HG03135 (cell line): ENCODE results near the gene BCKDHA.
"Not testable (repeated sequence)": the region's sequence is repeated elsewhere in the genome, so short reads cannot be mapped to it uniquely, and the experiment has no call there.

Experiments used
- ATAC-seq: cut with Tn5 transposase; IDR thresholded peaks from one replicate; pipeline ENCODE4 v1.9.1; 2021; ENCODE audit warnings: mild to moderate bottlenecking, moderate library complexity; ENCODE audit not compliant: unreplicated experiment

Gene BCKDHA

DNA sequence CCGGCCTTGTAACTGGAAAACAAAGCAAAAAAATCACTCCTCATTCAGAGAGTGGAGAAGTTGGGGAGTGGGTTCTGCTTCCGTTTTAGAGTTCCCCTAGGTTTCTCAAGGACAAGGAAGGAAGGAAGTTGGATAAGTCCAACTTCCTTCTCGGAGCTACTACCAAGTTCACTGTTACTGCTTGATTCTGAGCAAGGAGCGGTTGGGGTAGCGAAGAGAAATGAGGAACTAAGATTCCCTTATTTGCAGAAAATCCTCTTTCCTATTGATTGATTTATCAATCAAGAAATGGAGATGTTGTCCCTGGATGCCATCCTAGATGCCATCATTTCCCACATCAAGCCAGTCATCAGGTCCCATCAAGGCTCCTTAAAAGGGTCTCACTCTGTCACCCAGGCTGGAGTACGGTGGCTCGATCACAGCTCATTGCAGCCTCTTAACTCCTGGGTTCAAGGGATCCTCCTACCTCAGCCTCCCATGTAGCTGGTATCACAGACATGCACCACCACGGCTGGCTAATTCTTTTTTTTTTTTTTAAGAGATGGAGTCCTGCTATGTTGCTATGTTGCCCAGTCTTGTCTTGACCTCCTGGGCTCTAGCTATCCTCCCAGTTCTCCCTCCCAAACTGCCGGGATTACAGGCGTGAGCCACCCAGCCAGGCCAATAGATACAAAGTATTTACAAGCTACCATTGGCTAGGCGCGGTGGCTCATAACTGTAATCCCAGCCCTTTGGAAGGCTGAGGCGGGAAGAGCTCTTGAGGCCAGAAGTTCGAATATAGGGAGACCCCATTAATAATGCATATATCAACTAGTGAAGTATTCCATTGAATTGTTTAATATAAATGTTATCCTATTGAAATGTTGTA is 32.9 kb upstream of the BCKDHA start:
- ATAC-seq: no peak

DNA sequence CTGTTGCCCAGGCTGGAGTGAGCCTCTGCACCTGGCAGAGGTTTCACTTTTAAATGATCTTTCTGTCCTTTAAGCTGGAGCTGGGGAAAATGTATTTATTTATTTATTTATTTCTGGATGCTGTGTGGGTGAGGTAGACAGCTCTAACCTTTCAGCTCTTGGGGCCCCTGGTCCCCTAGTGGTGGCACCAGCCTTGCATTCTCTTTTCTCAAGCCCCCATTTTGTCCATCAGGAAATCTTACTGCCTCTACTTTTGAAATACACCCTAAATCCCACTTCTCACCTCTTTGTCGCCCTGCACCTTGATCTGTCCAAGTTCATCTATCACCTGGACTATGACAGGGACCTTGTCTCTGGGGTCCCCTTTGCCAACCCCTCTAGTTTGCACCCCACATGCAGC is 31.5 kb upstream of the BCKDHA start:
- ATAC-seq: no peak

DNA sequence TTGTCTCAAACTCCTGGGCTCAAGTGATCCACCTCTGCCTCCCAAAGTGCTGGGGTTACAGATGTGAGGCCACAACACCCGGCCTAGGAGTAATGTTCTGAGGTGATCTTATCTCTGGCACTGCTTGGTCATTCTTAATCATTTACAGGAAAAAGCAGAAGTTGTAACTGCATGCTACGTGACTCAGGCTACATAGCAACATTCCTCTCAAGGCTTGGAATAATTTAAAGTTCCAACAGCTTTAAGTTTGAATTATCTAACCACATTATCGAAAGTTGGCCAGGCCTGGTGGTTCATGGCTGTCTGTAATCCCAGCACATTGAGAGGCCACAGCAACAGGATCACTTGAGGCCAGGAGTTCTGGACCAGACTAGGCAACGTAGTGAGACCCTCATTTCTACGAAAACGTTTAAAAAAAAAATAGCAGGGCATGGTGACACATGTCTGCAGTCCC is 29.7 kb upstream of the BCKDHA start:
- ATAC-seq: no peak

DNA sequence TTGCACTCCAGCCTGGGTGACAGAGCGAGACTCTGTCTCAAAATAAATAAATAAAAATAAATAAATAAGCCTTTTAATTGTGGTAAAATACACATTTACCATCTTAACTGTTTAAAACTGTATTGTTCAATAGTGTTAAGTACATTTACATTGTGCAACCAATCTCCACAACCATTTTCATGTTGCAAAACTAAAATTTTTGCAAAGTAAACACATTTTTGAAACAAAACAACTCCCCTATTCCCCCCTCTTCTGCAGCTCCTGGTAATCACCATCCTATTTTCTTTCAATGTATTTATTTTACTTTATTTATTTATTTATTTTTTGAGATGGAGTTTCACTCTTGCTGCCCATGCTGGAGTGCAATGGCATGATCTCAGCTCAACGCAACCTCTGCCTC is 27.8 kb upstream of the BCKDHA start:
- no peak for ATAC-seq

DNA sequence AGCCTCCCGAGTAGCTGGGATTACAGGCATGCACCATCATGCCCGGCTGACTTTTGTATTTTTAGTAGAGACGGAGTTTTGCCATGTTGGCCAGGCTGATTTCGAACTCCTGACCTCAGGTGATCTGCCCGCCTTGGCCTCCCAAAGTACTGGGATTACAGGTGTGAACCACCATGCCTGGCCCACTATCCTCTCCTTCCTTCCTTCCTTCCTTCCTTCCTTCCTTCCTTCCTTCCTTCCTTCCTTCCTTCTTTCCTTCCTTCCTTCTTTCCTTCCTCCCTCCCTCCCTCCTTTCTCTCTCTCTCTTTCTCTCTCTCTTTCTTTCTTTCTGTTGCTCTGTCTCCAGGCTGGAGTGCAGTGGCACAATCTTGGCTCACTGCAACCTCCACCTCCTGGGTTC is 26.5 kb upstream of the BCKDHA start:
- not testable (repeated sequence) for ATAC-seq

DNA sequence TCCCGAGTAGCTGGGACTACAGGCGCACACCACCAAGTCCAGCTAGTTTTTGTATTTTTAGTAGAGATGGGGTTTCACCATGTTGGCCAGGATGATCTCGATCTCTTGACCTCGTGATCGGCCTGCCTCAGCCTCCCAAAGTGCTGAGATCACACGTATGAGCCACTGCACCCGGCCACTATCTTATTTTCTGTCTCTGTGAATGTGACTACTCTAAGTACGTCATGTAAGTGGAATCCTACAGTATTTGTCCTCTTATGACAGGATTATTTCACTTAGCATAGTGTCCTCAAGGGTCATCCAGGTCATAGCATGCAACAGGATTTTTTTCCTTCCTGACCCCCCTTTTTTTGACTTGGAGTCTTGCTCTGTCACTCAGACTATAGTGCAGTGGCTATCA is 26.1 kb upstream of the BCKDHA start:
- ATAC-seq: no peak

DNA sequence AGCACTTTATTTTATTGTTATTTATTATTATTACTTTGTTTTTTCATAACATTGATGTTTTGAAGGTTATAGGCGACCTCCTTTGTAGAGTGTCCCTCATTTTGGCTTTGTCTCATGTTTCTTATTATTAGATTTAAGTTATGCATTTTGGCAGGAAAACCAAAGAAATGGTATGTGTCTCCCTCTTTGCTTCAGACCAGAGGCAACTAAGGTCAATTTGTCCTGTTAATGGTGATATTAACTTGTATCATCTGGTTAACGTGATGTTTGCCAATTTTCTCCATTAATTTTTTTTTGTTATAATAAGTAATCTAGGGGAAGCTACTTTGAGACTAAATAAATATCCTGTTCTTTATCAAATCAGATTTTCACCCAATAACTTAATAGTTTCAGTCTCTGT is 25.1 kb upstream of the BCKDHA start:
- ATAC-seq: no peak

DNA sequence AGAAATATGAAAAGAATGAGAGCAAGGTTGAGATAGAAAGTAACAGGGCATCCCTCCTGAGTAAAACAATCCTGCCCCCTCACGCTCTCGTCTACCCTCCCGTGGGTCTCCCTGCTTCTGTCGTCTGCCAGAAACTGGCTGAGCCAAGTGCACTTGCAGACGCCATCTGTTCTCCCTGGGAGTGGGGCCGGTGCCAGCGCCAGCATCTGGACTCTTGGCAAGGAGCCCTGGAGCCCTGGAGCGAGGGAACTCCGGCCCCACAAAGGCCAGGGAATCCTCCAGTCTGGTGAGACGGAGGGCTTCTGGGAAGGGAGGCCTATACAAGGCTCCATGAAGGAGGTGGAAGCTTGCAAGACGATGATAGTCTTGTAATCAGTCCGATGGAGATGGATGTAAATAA is 23.6 kb upstream of the BCKDHA start:
- ATAC-seq: no peak

DNA sequence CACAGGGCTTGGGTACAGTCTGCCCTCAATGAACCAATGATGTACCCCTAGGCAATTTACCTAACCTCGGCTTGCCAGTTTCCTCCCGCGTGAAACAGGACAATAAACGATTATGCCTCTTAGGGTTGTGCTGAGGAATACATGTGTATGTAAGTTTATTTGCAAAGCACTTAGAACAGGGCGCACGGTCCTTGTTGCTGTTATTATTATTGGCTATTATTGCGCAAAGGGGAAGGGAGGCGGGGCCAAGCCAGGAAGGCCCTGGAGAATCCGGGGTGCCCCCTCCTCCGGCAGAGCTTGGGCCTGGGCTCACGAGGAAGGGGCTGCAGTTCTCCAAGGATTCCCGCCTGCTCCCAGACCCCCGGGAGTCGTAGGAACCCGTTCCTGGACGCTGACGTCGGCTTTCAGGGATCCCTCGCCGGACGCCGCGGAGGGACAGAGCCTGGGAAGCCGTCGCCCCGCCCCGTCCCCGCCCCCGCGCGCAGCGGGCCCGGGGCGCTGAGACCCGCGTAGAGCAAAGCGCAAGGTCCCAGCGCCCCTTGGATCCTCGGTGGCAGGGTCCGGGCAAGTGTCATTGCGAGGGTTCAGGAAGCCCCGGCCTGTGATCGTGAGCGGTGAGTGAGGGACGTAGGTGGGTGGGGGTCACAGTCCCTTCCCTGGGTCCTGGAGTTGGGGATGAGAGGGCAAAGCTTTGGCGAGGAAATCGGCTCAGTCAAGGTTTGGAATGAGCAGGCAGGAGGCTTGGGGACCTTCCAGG is 21.2 kb upstream of the BCKDHA start, which contains the start of gene TMEM91:
TMEM91 (plus strand) TSS at position 293 of the 757 bp plus-strand sequence. CDS start 1,777 bp downstream, outside the sequence.
- no peak for ATAC-seq

DNA sequence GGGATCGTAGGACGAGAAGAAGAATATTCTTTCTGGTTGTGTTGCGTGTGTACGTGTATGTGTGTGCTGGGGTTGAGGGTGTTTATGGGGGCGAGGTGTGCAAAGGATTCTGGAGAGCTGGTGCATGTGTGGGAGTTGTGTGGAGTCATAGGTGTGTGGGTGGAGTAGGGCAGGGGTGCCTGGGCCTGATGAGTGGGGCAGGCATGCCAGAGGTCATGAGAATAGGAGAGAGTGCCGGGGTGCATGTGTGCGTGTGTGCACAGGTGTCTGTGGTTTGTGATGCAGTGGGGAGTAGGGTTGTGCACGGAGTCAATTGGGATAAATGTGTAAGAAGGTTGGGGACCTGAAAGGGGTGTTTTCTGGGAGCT is 20.6 kb upstream of the BCKDHA start:
- ATAC-seq: no peak

DNA sequence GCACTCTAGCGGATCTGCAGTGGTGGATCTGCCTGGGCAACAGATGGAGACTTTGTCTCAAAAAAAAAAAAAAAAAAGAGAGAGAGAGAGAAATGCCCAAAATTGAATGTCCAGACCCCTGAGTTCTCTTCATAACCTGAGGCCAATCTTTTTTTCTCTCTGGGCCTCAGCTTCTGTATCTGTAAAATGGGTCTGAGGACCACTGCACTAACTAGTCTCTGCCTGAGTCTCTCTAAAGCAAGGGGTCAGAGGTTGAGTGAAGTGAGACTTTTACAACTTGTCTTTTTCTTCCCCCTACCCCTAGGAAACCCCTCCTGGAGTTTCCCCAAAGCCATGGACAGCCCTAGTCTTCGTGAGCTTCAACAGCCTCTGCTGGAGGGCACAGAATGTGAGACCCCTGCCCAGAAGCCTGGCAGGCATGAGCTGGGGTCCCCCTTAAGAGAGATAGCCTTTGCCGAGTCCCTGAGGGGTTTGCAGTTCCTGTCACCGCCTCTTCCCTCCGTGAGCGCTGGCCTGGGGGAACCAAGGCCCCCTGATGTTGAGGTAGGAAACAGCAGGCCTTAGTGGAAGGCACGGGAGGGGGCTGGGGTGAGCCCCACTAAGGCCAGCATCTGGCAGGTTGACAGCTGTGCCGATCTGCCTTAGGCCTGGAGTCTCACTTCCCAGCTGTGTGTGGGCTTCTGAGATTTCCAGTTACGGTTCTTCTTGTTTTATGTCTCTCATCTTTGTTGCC is 19.5 kb upstream of the BCKDHA start:
- peak; percentile 69 for ATAC-seq

DNA sequence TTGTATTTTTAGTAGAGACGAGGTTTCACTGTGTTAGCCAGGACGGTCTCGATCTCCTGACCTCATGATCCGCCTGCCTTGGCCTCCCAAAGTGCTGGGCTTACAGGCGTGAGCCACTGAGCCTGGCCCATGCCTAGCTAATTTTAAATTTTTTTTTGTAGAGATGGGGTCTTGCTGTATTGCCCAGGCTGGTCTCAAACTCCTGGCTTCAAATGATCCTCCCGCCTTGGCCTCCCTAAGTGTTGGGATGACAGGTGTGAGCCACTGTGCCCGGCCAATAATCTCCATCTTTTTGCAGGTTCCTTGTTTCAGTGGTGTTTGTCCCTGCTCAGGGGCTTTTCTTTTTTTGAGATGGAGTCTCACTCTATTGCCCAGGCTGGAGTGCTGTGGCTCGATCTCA is 16.1 kb upstream of the BCKDHA start:
- not testable (repeated sequence) for ATAC-seq

DNA sequence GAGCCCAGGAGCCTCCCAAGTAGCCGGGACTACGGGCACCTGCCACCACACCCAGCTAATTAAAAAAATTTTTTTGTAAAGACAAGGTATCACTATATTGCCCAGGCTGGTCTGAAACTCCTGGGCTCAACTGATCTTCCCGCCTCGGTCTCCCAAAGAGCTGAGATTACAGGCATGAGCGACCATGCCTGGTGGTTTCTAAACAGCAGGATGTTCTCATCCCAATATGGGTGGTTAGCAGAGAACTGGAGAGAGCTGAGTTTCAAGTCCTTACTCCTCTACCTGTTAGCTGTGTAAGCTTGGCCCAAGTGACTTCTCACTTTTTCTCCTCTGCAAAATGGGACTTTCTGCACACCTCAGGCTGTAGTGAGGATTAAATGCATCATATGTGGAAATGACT is 13.3 kb upstream of the BCKDHA start:
- no peak for ATAC-seq

DNA sequence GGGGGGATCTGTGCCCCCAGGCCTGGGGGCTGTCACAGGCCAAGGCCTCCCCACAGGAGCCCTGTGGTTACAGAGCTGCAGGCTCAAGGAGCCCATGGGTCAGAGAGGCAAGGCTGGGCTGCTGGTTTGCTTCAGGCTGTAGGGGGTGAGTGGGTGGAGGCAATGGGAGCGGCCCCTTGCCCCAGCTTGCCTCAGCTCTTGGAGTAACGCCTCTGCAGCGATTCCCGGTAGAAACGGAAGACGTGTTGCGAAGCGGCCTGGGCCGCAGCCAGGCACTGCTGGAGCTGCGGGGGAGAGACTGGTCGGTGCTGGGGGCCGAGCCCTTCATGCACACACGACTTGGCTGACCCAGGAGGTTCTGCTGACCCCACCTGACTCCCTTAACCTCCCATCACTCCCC is 11.2 kb upstream of the BCKDHA start:
- ATAC-seq: no peak

DNA sequence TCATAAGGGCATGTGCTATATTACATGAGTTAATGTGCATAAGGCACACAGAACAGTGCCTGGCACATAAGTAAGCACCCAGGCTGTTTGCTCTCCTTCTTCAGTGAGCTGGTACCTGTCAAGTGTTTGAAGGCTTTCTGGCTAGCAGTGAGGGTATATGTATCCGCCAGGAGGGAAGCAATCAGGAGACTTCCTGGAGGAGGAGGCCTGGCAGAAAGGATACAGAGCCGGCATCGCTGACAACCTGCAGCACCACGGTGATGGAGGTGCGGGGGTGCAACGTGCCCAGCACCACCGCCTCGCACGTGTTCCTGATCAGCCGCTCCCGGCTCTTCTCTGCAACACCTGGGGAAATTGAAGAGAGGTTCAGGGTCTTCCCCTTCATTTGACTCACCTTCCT is 6.0 kb upstream of the BCKDHA start:
- ATAC-seq: no peak

DNA sequence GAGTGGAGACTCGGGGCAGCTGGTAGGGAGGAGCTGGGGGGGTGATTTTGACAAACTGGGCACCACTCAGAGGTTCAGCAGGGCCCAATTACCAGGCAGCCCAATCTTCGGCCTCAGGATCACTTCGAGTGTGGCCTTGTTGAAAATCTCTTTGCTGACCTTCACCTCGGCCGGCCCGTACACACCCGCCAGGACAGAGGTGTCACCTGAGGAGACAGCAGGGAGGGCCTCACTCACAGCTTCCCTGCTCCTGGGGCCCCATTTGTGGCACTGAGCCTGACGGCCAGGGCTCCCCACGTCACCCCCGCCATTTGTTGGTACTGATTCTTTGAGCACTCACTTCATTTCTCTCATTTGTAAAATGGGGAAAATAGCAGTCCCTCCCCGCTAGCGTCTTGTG is 4.8 kb upstream of the BCKDHA start:
- no peak for ATAC-seq

DNA sequence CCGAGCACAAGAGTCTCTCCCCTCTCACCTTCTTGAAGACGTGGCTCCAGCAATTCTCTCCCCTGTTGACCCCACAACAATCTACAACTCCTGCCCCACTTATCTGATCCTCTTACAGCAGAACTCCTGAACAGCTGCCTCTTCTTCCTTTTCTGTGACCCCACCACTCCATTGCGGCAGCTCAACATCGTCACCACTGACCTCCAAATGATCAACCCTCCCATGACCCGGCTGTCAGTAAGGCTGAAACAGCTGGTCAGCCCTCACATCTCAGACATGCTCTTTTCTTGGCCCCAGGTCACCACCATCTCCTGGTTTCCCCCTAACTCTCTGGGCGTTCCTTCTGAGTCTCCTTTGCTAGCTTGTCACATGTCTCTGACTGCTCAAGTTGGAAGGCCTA is 2.3 kb upstream of the BCKDHA start:
- no peak for ATAC-seq

DNA sequence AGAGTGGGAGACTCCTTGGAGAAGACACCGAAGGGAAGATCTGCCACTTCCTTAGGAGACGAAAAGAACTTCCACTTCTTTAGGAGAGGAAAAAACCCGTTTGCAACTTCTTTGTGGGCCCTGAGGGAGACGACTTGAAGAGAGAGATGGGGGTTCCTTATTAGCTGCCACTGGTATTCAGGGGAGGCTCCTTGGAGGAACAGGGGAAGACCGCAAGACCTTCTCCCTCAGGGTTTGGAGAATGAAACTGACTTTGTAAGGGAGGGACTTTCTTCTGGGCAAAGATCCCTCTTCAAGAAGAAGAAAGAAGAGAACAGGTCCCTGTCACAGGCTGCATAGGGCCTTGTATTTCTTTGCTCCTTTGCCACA is 416 bp downstream of the BCKDHA start:
- no peak for ATAC-seq

DNA sequence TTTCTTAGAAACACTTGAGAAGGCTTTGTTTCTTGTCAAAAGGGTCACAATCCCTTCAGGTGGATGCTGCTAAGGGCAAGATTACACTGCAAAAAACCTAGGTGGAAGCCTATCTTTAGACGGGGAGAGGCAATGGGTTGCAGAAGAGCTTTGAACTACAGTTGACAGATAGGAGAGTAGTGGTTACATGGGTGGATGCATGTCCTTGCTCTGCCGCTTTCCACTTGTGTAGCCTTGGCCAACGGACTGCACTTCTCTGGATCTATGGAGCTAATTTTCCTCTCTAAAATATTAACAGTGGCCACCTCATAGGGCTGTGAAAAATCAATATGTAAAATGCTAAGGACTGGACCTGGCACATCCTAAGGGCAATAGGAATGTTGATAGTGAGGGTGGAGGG is 980 bp downstream of the BCKDHA start:
- no peak for ATAC-seq

DNA sequence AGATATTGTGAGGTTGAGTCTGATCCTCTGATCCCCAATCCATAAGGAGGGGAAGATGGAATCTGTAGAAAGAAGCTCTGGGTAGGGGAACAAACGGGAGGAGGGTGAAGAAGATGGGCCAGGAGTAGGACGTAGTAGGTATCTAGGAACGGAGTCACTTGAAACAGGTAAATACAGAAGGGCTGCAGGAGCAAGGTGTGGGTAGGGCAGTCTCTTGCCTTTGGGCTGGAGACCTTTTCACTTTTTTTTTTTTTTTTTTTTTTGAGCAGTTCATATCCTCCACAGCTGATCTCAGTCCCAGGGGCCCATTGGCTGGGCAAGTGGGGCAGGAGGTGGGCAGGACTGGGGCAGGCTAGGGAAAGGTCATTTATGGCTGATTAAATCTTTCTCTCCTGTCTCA is 1.5 kb downstream of the BCKDHA start:
- ATAC-seq: no peak

DNA sequence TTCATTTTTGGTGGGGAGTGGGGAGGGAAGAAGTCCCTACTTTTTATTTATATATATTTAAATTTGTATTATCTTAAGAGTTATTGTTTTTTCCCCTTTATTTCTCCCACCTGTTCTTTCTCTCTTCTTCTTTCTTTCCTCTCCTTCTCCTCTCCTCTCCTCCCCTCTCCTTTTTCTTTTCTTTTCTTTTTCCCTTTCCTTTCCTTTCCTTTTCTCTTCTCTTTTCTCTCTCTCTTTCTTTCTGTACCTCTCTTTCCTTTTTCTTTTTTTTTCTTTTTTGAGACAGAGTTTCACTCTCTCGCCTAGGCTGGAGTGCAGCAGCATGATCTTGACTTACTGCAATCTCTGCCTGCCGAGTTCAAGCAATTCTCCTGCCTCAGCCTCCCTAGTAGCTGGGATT is 1.9 kb downstream of the BCKDHA start:
- no peak for ATAC-seq

DNA sequence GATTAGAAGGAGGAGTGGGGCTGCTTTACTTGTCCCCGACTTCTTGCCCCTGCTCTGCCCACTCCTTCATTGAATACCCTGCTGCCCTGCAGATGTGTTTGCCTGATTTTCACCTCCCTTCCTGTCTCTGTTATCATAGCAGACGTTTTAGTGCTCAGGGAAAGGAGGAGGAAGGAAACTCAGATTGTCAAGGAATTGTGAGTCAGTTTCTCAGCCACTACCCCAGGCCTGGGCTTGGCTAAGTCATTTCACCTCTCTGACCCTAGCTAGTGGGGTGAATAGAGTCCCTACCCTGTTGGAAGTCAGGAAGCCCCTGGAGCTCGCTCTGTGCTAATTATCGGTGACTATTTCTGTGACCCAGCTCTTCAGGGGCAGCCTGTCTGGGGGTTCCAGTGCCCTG is 3.9 kb downstream of the BCKDHA start:
- no peak for ATAC-seq
